GM13976 (cell line): Measurements from ENCODE around the gene SFN.

Experiments used
- DNase-seq: peaks from one replicate; pipeline ENCODE4 v3.0.0; 2012; ENCODE audit warnings: low spot score
- CTCF ChIP-seq: IDR thresholded peaks from 2 replicates; pipeline ENCODE4 v1.5.1; 2012; ENCODE audit warnings: borderline replicate concordance, mild to moderate bottlenecking; ENCODE audit not compliant: insufficient read depth; ENCODE audit errors: extremely low read depth, missing control alignments, control extremely low read depth
- in situ Hi-C: fragments of 300-500 bp; cut with MboI; formaldehyde crosslinking; loops from one replicate; pipeline ENCODE4 v1.12.0; 2022; ENCODE audit warnings: low sequenced_read_pairs, mixed read lengths, inconsistent platforms; ENCODE audit not compliant: unreplicated experiment

SFN gene

GRCh38 chr1:26826261-26827105 lies 36.5 kb upstream of the SFN start, which contains the start of gene ZDHHC18:
Gene ZDHHC18 (plus strand): TSS chr1:26826688. CDS start chr1:26826805, 117 bp downstream.
- DNase-seq, result peak; percentile 91
- in situ Hi-C loops, result no loop called here
- TF ChIP-seq CTCF, result peak; percentile 86

GRCh38 chr1:26827106-26827604 lies 35.8 kb upstream of the SFN start:
- DNase-seq, result no peak
- TF ChIP-seq CTCF, result no peak
- in situ Hi-C loops, result no loop called here

DNA sequence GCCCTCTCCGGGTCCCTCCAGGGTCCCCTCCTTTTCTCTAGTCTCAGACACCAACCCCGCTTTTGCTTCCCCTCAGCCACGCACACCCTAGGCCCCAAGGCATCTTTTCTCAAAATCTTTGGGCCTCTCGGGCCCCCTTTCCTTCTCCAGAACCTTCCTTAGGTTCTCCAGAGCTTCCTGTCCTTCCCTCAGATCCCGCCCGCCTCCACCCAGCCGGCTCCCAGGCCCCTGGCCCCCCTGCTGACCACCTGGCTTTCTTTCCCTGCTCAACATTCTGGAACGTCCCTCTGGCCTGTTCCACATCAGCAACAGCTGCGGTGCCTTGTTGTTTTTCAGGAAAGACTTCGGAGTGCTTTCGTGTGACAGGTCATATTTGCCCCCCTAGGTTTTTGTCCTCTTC lies 35.3 kb upstream of the SFN start:
- in situ Hi-C loops, result no loop called here
- TF ChIP-seq CTCF, result no peak
- DNase-seq, result no peak

- in situ Hi-C loops, result no loop called here
- no peak for TF ChIP-seq CTCF
- DNase-seq, result no peak
These were observed 34.4 kb upstream of the SFN start for GRCh38 chr1:26828411-26828991.

DNA sequence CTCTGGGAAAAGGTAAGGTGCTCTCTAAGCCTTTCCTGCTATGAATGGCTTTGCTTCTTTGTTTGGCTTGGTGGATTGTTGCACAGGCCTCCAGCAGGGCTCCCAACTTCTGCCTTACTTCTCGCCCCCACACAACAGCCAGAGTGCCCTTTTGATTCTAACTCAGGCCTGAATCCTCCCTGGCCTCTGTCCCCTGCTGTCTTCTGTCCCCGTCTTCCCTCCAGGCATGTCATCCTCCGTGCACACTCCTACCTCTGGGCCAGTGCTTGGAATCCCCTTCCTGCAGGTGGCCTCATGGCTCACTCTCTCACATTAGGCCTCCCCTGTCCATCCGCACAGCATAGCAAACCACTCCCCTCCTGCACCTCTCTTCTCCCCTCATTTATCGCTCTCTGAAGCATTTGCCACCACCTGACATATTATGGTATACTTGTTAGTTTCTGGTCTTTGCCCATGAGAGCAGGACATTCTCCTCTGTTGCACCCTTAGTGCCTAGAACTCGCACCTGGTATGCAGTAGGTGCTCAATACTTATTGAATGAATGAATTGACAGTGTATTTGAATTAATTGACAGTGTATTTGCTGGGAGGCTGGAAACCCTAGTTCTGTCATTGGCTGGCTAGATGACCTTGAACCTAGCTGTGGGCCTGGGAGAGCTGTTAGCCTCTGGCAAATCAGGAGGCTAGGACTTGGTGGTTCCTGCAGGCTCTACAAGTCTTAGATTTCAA lies 33.6 kb upstream of the SFN start:
- no peak for DNase-seq
- in situ Hi-C loops, result no loop called here
- no peak for TF ChIP-seq CTCF

GRCh38 chr1:26831059-26831458 lies 31.9 kb upstream of the SFN start:
- DNase-seq, result no peak
- no peak for TF ChIP-seq CTCF
- in situ Hi-C loops, result no loop called here
